PC-9 (cell line): Measurements from ENCODE around the gene SHISA5. TPM values are rescaled to one million over a fixed set of nuclear protein-coding genes. Genes with fewer than 3 reads are reported as not detected.
"Not testable (repeated sequence)": the region's sequence is repeated elsewhere in the genome, so short reads cannot be mapped to it uniquely, and the experiment has no call there.

ENCODE experiments used
- BruUV-seq: library from RNA; stranded (reverse); fragments of 400-500 nt; replicated peaks from 2 replicates; lab custom pipeline; 2021; lab: Mats Ljungman, UMichigan
- CTCF ChIA-PET: fragments of 300-600 bp; sonication (Branson Sonifier 250); formaldehyde crosslinking; loops from one replicate; lab custom pipeline; 2022; ENCODE audit warnings: antibody characterized with exemption; lab: Charles Lee
- POLR2A ChIA-PET: fragments of 300-600 bp; sonication (Branson Sonifier 250); formaldehyde crosslinking; loops from one replicate; lab custom pipeline; 2022; ENCODE audit warnings: antibody characterized with exemption; ENCODE audit not compliant: unreplicated experiment; lab: Charles Lee
- DNase-seq, 2 experiments: peaks; one replicate each; pipeline versions ENCODE4 v3.0.0 to v3.0.0-alpha.2; 2015 to 2022; ENCODE audit warnings: mixed read lengths in 1 of 2
- H2AFZ ChIP-seq: fragments of 200-600 bp; sonication (generic); 2 replicates; pipeline ENCODE4 v1.8.1; 2017; ENCODE audit warnings: antibody characterized with exemption
- H3F3A ChIP-seq: fragments of 200-600 bp; sonication (generic); 2 replicates; pipeline ENCODE4 v1.8.1; 2017; ENCODE audit warnings: antibody characterized with exemption, mild to moderate bottlenecking, low read depth; ENCODE audit not compliant: insufficient read depth
- H3K27ac ChIP-seq: fragments of 200-600 bp; sonication (generic); 2 replicates; pipeline ENCODE4 v1.6.1; 2016; ENCODE audit warnings: mixed run types
- H3K27me3 ChIP-seq: fragments of 200-600 bp; sonication (generic); 2 replicates; pipeline ENCODE4 v1.6.1; 2016; ENCODE audit warnings: low read depth, mixed run types; ENCODE audit not compliant: insufficient read depth
- H3K36me3 ChIP-seq: fragments of 200-600 bp; sonication (generic); 2 replicates; pipeline ENCODE4 v1.6.1; 2016; ENCODE audit warnings: low read depth, mixed run types
- H3K4me1 ChIP-seq: fragments of 200-600 bp; sonication (generic); replicated peaks from 2 replicates; pipeline ENCODE4 v1.6.1; 2016; ENCODE audit warnings: mixed run types; ENCODE audit not compliant: insufficient read depth
- H3K4me2 ChIP-seq: fragments of 200-600 bp; sonication (generic); 2 replicates; pipeline ENCODE4 v1.6.1; 2017; ENCODE audit warnings: mixed run types
- H3K4me3 ChIP-seq: fragments of 200-600 bp; sonication (generic); 2 replicates; pipeline ENCODE4 v1.6.1; 2016; ENCODE audit warnings: mixed run types
- H3K79me2 ChIP-seq: fragments of 200-600 bp; sonication (generic); 2 replicates; pipeline ENCODE4 v1.6.1; 2017; ENCODE audit warnings: low read depth, mixed run types
- H3K9me2 ChIP-seq: fragments of 200-600 bp; sonication (generic); 2 replicates; pipeline ENCODE4 v1.8.1; 2017; ENCODE audit warnings: mild to moderate bottlenecking; ENCODE audit not compliant: insufficient read depth
- H3K9me3 ChIP-seq: fragments of 200-600 bp; sonication (generic); 2 replicates; pipeline ENCODE4 v1.8.1; 2016; ENCODE audit warnings: low read depth; ENCODE audit not compliant: insufficient read depth
- H4K20me1 ChIP-seq: fragments of 200-600 bp; sonication (generic); 2 replicates; pipeline ENCODE4 v1.8.1; 2017; ENCODE audit not compliant: insufficient read depth
- CTCF ChIP-seq: fragments of 200-600 bp; sonication (generic); conservative IDR thresholded peaks from 2 replicates; pipeline ENCODE4 v1.6.1; 2017; ENCODE audit warnings: mixed run types, antibody characterized with exemption, mild to moderate bottlenecking, moderate library complexity
- EZH2 ChIP-seq: fragments of 200-600 bp; sonication (generic); IDR thresholded peaks from 2 replicates; pipeline ENCODE4 v1.8.0; 2017; ENCODE audit warnings: antibody characterized with exemption, low read depth
- intact Hi-C: fragments of 100-400 bp; cut with micrococcal nuclease; formaldehyde crosslinking; loops from one replicate; pipeline ENCODE4 v1.10.0; 2022; ENCODE audit not compliant: unreplicated experiment
- total RNA-seq: library from RNA; stranded (reverse); gene quantifications from 2 replicates; pipeline ENCODE4 v1.2.3, GENCODE V29; 2021

Gene SHISA5
- total RNA-seq, 1 experiment from 2014 or later, result 133 TPM

- peaks cover 14% of the 10 kb centered on the region for H3K79me2 ChIP-seq
- H4K20me1 ChIP-seq, result no peaks in the 10 kb centered on the region
- intact Hi-C loops, result no loop called here
- peaks cover 15% of the 10 kb centered on the region for H3K4me1 ChIP-seq
- peaks cover 8% of the 10 kb centered on the region; the same call in 1 of the 2 replicates for H3F3A ChIP-seq
- H3K27me3 ChIP-seq, result no peaks in the 10 kb centered on the region
- DNase-seq, result no peak
- TF ChIP-seq CTCF, result no peak
- TF ChIP-seq EZH2, result no peak
- POLR2A ChIA-PET, result no interaction called here
- H3K9me3 ChIP-seq, result no peaks in the 10 kb centered on the region
- no peak overlapping the region for H3K27ac ChIP-seq
- BruUV-seq, result no TSS peak
- no peak overlapping the region for H2AFZ ChIP-seq
- no peaks in the 10 kb centered on the region for H3K36me3 ChIP-seq
- no peak overlapping the region for H3K4me2 ChIP-seq
- no peaks in the 10 kb centered on the region for H3K9me2 ChIP-seq
- H3K4me3 ChIP-seq, result no peak overlapping the region
- CTCF ChIA-PET, result no interaction called here
Measured at GRCh38 chr3:48475188-48475587, 28.8 kb downstream of the SHISA5 start.

- no peak overlapping the region for H3K27ac ChIP-seq
- TF ChIP-seq EZH2 (no peak), CTCF (no peak)
- no peak overlapping the region for H2AFZ ChIP-seq
- peaks cover 8% of the 10 kb centered on the region; the same call in 1 of the 2 replicates for H3F3A ChIP-seq
- no peaks in the 10 kb centered on the region for H4K20me1 ChIP-seq
- intact Hi-C loops, result no loop called here
- H3K27me3 ChIP-seq, result no peaks in the 10 kb centered on the region
- BruUV-seq, result no TSS peak
- CTCF ChIA-PET, result no interaction called here
- no peak for DNase-seq
- no peaks in the 10 kb centered on the region for H3K9me3 ChIP-seq
- peaks cover 19% of the 10 kb centered on the region for H3K4me1 ChIP-seq
- H3K36me3 ChIP-seq, result no peaks in the 10 kb centered on the region
- no peak overlapping the region for H3K4me3 ChIP-seq
- H3K79me2 ChIP-seq, result peaks cover 14% of the 10 kb centered on the region
- H3K9me2 ChIP-seq, result no peaks in the 10 kb centered on the region
- no peak overlapping the region for H3K4me2 ChIP-seq
- POLR2A ChIA-PET, result interaction anchor here (0.7 kb wide), 1 partner anchor 10 kb away, joined by 6 read pairs; no protein-coding TSS in a partner anchor
Measured at GRCh38 chr3:48474619-48475018, 29.4 kb downstream of the SHISA5 start.

GRCh38 chr3:48474031-48474430 lies 29.9 kb downstream of the SHISA5 start:
- ChIA-PET CTCF (interaction anchor here (1.0 kb wide), 1 partner anchor 34 kb away, joined by 3 read pairs; the partner anchor contains the start of gene CCDC51), POLR2A (interaction anchor here (0.7 kb wide), 2 partner anchors 9 to 34 kb away, joined by 6 to 25 read pairs; no protein-coding TSS in a partner anchor)
- H4K20me1 ChIP-seq, H3K4me2 ChIP-seq, BruUV-seq, H3K27me3 ChIP-seq, H3K9me3 ChIP-seq, H3K27ac ChIP-seq, H3K4me3 ChIP-seq, H3F3A ChIP-seq, H2AFZ ChIP-seq, H3K9me2 ChIP-seq, DNase-seq, H3K36me3 ChIP-seq, intact Hi-C loops: not testable (repeated sequence)
- Histone ChIP-seq H3K79me2 (peaks cover 14% of the 10 kb centered on the region), H3K4me1 (peaks cover 19% of the 10 kb centered on the region)
